Melanocyte of skin (primary cell): ENCODE data around the gene TREH. TPM values are rescaled to one million over a fixed set of nuclear protein-coding genes. Genes with fewer than 3 reads are reported as not detected.

Experiments used
- small RNA-seq, 2 donors: library from RNA; depleted of rRNA; stranded (forward); fragments of <200 nt; gene quantifications; one replicate each; pipeline ENCODE3, GENCODE V24; 2012
- total RNA-seq, 2 donors: library from RNA; depleted of rRNA; stranded (reverse); fragments of >200 nt; gene quantifications; 2 replicates each; pipeline ENCODE4 v1.2.3, GENCODE V29; 2012

TREH gene, protein sequence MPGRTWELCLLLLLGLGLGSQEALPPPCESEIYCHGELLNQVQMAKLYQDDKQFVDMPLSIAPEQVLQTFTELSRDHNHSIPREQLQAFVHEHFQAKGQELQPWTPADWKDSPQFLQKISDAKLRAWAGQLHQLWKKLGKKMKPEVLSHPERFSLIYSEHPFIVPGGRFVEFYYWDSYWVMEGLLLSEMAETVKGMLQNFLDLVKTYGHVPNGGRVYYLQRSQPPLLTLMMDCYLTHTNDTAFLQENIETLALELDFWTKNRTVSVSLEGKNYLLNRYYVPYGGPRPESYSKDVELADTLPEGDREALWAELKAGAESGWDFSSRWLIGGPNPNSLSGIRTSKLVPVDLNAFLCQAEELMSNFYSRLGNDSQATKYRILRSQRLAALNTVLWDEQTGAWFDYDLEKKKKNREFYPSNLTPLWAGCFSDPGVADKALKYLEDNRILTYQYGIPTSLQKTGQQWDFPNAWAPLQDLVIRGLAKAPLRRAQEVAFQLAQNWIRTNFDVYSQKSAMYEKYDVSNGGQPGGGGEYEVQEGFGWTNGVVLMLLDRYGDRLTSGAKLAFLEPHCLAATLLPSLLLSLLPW
- total RNA-seq: not detected

DNA sequence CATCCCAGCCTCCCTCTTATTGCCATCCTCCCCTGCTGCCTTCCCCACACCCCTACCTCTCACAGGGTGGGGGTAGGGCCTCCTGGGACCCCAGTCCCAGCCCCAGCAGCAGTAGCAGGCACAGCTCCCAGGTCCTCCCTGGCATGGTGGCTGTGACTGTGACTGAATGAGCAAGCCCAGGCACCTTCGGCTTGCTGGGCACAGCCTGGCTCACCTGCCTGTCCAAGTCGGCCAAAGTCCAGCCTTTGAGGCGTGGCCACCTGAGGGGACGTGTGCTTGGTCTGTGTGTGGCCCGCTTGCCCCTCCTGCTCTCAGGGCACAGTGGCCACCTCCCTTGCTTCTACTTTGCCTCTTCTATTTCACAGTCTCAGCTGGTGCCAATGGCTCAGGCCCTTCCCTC is at the start of gene TREH:
TSS of gene TREH (minus strand) at position 168 of the 400 bp plus-strand sequence. CDS start at position 145, 23 bp downstream.

DNA sequence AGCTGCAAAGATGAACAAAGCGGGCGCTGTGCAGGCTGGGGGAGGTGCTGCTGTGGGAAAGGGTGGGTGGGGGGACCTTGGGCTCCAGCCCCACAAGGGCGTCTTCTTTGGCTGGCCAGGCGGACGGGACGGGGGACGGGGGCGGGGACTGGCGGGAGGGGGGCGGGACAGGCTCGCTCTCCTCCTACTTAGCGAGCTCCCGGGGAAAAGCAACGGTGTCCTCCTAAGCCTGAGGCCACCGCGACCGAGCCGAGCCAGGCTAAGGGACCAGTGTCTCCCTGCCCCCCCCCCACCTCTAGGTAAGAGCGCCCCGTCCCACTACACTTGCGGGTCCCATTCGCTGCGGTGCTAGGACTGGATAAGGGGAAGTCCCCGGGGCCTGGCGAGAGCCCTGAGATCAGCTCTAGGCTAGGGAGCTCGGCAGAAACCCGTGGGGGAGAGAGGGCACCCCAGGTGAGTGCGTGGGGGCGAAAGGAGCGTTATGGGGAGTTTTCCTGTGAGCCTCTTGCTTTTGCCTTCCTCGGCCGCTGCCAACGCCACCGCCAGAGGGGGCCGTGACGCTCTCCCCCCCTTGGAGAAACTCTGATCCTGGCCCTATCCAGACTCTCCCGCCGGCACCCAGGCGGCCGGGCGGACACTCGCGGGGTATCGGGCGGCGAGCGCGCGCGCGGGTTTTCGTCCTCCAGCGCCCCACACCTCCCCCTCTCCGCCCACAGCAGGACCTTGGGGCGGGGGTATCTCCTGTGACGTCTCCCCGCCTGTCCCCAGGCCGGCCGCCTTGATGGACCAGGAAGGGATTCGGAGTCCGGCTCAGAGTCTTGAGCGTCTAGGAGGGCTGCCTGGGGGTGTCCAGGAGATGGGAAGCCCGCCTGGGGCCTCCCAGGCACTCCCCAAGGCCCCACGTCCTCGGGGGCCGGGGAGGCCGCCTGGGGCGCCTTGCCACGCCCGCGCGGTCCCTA is 71.8 kb downstream of the TREH start, which contains the start of gene PHLDB1:
TSS of gene PHLDB1 (plus strand) at position 215 of the 959 bp plus-strand sequence. CDS start 6,222 bp downstream, outside the sequence.

Small RNA genes within 50 kb of the gene (small RNA-seq; reads per million reads assigned to genes)
- 0 reads per million in 2 donors for gene RNU6-376P

Other genes with a start within 250 kb of the TREH start
- gene KMT2A, start 243.2 kb downstream of the TREH start, total RNA-seq: 10 to 100 TPM; 26.5 to 29.6 TPM
- under 1 TPM in 1 of 2 donors, not detected in 1; 0.34 TPM for gene TTC36, start 152.2 kb downstream of the TREH start, total RNA-seq
- 10 to 100 TPM in 1 of 2 donors, 1 to 10 TPM in 1; 1.3 to 10.3 TPM for gene TMEM25, start 148.5 kb downstream of the TREH start, total RNA-seq
- 10 to 100 TPM; 22.4 to 28.0 TPM for gene IFT46, start 113.7 kb downstream of the TREH start, total RNA-seq
- 10 to 100 TPM; 71.6 to 95.9 TPM for gene ARCN1, start 107.2 kb downstream of the TREH start, total RNA-seq
- 10 to 100 TPM; 32.0 to 33.3 TPM for gene PHLDB1, start 72.0 kb downstream of the TREH start, total RNA-seq
- gene DDX6, start 111.5 kb upstream of the TREH start, total RNA-seq: 10 to 100 TPM; 73.3 to 74.7 TPM
- not detected for gene CXCR5, start 204.2 kb upstream of the TREH start, total RNA-seq
- 10 to 100 TPM in 1 of 2 donors, 1 to 10 TPM in 1; 6.9 to 10.7 TPM for gene BCL9L, start 246.3 kb upstream of the TREH start, total RNA-seq